Loucy (cell line): ENCODE measurements around the gene MYO18A.

ENCODE experiments used
- EZH2phosphoT487 ChIP-seq: fragments of 200-600 bp; IDR thresholded peaks from 2 replicates; pipeline ENCODE4 v1.6.1; 2018; ENCODE audit warnings: antibody characterized with exemption, mild to moderate bottlenecking, moderate library complexity, borderline replicate concordance
- TF ChIP-seq, protein P1 (sequence below): fragments of 200-600 bp; sonication (generic); conservative IDR thresholded peaks from 2 replicates; pipeline ENCODE4 v1.5.1; 2014; ENCODE audit warnings: mild to moderate bottlenecking, antibody characterized with exemption, low read length

DNA sequence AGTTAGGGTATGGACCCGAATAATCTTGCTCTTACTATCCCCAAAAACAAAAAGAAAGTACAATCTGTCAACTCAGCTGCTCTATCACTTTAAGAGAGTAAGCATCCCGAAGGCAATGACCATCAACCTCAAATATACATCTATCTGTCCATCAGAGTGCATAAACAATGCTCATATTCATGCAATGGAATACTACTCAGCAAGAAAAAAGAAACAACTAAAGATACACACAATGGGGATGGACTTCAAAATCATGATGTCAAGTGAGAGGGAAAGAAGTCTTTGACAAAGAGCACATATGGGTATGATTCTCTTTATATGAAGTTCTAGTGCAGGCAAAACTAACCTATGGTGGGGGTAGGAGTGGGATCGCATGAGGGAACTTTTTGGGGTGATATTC is 9.5 kb downstream of the MYO18A start:
- TF ChIP-seq, protein P1, sequence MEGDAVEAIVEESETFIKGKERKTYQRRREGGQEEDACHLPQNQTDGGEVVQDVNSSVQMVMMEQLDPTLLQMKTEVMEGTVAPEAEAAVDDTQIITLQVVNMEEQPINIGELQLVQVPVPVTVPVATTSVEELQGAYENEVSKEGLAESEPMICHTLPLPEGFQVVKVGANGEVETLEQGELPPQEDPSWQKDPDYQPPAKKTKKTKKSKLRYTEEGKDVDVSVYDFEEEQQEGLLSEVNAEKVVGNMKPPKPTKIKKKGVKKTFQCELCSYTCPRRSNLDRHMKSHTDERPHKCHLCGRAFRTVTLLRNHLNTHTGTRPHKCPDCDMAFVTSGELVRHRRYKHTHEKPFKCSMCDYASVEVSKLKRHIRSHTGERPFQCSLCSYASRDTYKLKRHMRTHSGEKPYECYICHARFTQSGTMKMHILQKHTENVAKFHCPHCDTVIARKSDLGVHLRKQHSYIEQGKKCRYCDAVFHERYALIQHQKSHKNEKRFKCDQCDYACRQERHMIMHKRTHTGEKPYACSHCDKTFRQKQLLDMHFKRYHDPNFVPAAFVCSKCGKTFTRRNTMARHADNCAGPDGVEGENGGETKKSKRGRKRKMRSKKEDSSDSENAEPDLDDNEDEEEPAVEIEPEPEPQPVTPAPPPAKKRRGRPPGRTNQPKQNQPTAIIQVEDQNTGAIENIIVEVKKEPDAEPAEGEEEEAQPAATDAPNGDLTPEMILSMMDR: no peak
- no peak for TF ChIP-seq EZH2phosphoT487
